RWPE1 (cell line): ENCODE measurements around the gene RAD9B.
"Not testable (repeated sequence)": the region's sequence is repeated elsewhere in the genome, so short reads cannot be mapped to it uniquely, and the experiment has no call there.

Experiments used
- CTCF ChIA-PET: fragments of 350-600 bp; sonication (Branson Sonifier 250); formaldehyde crosslinking; extraction: SDS; loops from one replicate; lab custom pipeline; 2021; lab: Yijun Ruan, JAX
- POLR2A ChIA-PET: fragments of 400-600 bp; formaldehyde crosslinking; extraction: SDS; loops from one replicate; lab custom pipeline; 2020; ENCODE audit warnings: antibody characterized with exemption; ENCODE audit not compliant: low non-redundant PET; lab: Yijun Ruan, JAX
- DNase-seq: peaks from one replicate; pipeline ENCODE4 v3.0.0; 2012; ENCODE audit warnings: low spot score
- H3K27ac ChIP-seq: fragments of 450-650 bp; 2 replicates; pipeline ENCODE4 v1.5.1; 2017
- TF ChIP-seq, protein P1 (sequence below): fragments of 450-650 bp; conservative IDR thresholded peaks from 2 replicates; pipeline ENCODE4 v1.5.1; 2017; ENCODE audit warnings: low read depth, mild to moderate bottlenecking

RAD9B gene

DNA sequence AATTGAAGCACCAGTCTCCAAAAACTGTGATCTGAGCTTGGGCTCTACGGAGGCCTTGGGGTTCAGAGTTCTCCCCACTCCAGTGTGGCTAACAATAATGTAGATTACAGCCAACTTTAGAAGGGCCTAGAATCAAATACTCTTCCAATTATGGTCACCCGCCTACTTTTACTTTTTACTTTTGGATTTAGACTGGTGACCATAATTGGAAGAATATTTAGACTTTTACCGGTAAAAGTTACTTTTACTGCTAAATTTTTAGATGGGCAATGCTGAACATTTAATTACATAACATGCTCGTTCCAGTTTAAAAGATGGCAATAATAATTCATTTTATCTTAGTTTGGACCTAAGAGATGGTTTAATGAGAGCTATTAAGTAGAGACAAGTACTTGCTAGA, 41.8 kb downstream of the RAD9B start:
- TF ChIP-seq, protein P1, sequence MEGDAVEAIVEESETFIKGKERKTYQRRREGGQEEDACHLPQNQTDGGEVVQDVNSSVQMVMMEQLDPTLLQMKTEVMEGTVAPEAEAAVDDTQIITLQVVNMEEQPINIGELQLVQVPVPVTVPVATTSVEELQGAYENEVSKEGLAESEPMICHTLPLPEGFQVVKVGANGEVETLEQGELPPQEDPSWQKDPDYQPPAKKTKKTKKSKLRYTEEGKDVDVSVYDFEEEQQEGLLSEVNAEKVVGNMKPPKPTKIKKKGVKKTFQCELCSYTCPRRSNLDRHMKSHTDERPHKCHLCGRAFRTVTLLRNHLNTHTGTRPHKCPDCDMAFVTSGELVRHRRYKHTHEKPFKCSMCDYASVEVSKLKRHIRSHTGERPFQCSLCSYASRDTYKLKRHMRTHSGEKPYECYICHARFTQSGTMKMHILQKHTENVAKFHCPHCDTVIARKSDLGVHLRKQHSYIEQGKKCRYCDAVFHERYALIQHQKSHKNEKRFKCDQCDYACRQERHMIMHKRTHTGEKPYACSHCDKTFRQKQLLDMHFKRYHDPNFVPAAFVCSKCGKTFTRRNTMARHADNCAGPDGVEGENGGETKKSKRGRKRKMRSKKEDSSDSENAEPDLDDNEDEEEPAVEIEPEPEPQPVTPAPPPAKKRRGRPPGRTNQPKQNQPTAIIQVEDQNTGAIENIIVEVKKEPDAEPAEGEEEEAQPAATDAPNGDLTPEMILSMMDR, result no peak
- POLR2A ChIA-PET, result no interaction called here
- H3K27ac ChIP-seq, result peak overlapping the region; percentile 100
- CTCF ChIA-PET, result interaction anchor here (0.6 to 0.9 kb wide), 2 partner anchors 22 to 93 kb away, joined by 3 to 5 read pairs; no protein-coding TSS in a partner anchor
- DNase-seq, result no peak

DNA sequence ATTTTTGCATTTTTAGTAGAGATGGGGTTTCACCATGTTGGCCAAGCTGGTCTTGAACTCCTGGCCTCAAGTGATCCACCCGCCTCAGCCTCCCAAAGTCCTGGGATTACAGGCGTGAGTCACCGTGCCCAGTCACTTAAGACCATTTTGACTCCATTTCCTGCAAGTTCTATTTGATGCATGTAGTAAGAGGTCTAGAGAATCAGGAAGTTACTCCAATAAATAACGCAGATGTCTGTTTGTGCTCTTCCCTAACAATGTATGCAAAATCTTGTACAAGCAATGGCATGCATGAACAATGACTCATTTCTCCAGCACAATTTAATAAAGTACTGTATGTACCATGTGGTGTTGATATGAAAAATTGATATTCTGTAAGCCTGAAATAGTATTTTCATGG, 43.1 kb downstream of the RAD9B start:
- peak; percentile 69 for DNase-seq
- H3K27ac ChIP-seq, result peak overlapping the region; percentile 100
- CTCF ChIA-PET, POLR2A ChIA-PET: not testable (repeated sequence)

DNA sequence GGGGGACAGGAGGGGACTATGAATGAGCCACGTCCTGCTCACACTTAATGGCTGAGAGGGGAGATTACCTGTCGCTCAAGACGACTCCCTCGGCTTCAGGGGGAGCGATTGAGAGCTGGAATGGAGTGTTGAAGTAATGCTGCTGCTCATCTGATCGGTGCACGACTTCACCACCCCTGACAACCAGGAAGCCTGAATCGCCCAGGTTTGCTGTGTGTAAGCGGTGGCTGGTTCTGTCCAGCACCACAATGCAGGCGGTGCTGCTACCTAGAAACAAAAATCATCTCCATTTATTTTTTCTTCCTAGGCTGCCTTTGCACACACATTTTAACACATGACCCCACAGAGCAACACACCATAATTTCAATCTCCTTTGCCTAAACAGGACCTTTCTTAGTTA, 43.7 kb downstream of the RAD9B start:
- ChIA-PET CTCF (no interaction called here), POLR2A (no interaction called here)
- peak overlapping the region; percentile 100 for H3K27ac ChIP-seq
- no peak for DNase-seq
- TF ChIP-seq, protein P1, result no peak

DNA sequence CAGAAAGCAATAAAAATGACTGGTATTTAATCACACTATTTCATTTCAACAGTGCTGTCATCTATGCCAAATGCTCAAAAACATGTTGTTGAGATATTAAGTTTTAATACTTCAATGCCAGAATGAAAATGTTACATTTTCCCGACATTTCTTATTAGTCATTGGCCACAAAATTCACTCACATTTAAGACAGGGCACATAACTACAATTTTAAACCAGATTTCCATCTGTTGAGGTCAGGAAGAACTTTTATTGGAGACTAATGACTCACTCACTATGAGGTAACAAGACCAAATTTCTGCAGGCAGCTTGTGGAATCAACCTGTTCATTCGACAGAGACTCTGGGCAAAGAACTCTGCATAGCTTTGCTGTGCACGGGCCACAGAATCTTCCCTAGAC, 44.2 kb downstream of the RAD9B start:
- peak; percentile 67 for DNase-seq
- ChIA-PET CTCF (no interaction called here), POLR2A (no interaction called here)
- TF ChIP-seq, protein P1, result no peak
- peak overlapping the region; percentile 100 for H3K27ac ChIP-seq

DNA sequence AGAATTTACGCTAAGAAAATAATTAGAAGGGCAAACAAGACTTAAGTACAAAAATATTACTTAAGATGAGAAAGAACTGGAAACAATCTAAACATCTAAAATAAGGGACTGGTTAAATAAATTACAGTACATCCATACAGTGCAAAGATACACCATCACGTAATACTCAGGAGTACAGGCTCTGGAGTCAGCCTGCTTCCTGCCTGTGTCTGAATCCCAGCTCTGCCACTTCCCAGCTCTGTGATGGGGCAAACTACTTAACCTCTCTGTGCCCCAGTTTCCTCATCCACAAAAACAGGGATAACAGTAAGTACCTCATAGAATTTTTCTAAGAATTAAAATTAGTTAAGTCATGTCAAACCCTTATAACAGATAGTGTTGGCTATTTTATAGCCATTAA, 45.0 kb downstream of the RAD9B start:
- H3K27ac ChIP-seq, result no peak overlapping the region
- CTCF ChIA-PET, result interaction anchor here (1.0 kb wide), 1 partner anchor 74 kb away, joined by 3 read pairs; no protein-coding TSS in a partner anchor
- TF ChIP-seq, protein P1, result no peak
- no peak for DNase-seq
- POLR2A ChIA-PET, result no interaction called here

DNA sequence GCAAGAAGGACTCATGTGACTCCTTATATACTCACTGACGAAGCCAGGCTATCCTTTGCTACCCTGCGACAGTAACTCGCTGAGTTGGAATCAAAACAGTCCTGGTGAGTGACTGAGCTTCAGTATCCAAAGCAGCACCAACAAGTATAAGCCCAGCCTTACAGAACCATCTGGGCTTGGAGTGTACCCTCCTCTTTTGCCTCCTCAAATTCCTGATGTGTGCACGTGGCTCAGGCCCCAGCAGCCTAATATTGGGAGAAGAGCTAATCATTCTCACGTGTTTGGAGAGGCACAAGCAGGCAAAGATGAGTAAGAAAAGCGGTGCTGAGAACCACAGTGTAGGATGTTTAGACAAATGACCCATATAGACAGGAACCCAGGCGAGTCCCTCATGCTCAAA, 46.5 kb downstream of the RAD9B start:
- POLR2A ChIA-PET, result no interaction called here
- DNase-seq, result no peak
- TF ChIP-seq, protein P1, result no peak
- peak overlapping the region; percentile 42; the same call in 1 of the 2 replicates for H3K27ac ChIP-seq
- CTCF ChIA-PET, result interaction anchor here (1.4 kb wide), 1 partner anchor 52 kb away, joined by 5 read pairs; no protein-coding TSS in a partner anchor

DNA sequence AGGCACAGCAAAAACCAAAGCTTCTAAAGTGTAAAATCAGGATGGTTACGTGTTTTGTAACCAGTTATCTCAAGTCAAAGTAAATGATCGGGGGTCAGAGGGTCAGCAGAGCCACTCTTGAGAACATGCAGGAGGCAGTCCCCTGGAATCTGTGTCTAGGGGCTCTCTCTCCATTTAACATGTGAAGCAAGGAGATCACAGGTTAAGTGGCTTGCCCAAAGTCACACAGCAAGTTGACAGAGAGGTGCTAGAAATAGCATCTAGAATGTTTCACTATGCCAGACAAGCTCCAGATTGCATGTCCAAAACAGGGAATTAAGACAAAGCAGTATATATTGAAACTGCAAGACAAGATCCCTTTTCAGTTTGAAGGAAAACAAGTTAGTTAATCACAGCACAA, 47.6 kb downstream of the RAD9B start:
- H3K27ac ChIP-seq, result peak overlapping the region; percentile 45
- POLR2A ChIA-PET, result no interaction called here
- CTCF ChIA-PET, result interaction anchor here (1.4 kb wide), 1 partner anchor 51 kb away, joined by 5 read pairs; no protein-coding TSS in a partner anchor
- TF ChIP-seq, protein P1, result no peak
- DNase-seq, result no peak
